ENCODE data around the gene GALM.
"Not testable (repeated sequence)": the region's sequence is repeated elsewhere in the genome, so short reads cannot be mapped to it uniquely, and the experiment has no call there.

The GALM gene

DNA sequence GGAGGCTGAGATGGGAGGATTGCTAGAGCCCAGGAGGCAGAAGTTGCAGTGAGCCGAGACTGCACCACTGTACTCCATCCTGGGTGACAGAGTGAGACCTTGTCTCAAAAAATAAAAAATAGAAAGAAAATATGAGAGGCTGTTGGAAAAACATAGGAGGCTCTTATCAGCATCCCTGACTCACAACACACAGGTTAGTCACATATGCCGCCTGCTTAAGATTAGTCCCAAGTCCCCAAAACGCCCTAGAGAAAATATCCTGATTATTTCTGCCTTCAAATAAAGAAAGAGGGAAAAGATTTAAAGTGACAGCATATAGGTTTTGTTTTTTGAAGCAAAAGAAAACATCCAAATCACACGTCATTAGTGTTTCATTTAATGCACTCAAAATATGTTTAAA lies 29.8 kb upstream of the GALM start:
- TF ChIP-seq POLR2A (IDR thresholded peaks at IDR 0.05; ENCODE audit: low read length): no peak
- no peak for TF ChIP-seq GATA1 (IDR thresholded peaks at IDR 0.05; ENCODE audit: low read depth, low read length)
- no peak for DNase-seq

DNA sequence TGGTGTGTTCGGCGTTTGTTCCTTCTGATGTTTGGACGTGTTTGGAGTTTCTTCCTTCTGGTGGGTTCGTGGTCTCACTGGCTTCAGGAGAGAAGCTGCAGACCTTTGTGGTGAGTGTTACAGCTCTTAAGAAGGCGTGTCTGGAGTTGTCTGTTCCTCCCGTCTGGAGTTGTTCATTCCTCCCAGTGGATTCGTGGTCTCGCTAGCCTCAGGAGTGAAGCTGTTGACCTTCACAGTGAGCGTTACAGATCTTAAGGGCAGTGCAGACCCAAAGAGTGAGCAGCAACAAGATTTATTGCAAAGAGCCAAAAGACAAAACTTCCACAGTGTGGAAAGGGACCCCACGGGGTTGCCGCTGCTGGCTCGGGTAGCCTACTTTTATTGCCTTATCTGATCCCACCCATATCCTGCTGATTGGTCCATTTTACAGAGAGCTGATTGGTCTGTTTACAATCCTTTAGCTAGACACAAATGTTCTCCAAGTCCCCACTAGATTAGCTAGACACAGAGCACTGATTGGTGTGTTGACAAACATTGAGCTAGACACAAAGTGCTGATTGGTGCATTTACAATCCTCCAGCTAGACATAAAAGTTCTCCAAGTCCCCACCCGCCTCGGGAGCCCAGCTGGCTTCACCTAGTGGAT lies 23.4 kb upstream of the GALM start:
- not testable (repeated sequence) for DNase-seq

DNA sequence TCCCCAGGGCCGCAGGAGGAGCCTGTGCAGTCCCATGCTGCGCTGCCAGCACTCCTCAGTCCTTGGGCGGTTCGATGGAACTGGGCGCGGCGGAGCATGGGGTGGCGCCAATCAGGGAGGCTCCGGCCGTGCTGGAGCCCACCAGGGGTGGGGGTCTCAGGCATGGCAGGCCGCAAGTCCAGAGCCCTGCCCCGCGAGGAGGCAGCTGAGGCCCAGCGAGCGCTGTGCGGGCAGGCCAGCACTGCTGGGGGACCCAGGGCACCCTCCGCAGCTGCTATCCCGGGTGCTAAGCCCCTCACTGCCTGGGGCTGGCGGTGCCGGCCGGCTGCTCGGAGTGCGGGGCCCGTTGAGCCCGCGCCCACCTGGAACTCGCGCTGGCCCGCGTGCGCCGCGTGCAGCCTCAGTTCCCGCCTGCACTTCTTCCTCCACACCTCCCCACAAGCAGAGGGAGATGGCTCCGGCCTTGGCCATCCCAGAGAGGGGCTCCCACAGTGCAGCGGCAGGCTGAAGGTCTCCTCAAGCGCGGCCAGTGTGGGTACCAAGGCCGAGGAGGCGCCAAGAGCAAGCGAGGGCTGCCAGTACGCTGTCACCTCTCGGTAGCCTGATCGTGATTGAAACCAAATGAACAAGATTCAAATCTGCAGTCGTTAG lies 22.8 kb upstream of the GALM start:
- TF ChIP-seq GATA1 (IDR thresholded peaks at IDR 0.05; ENCODE audit: low read depth, low read length) (no peak), POLR2A (IDR thresholded peaks at IDR 0.05; ENCODE audit: low read length) (no peak)
- DNase-seq: no peak

DNA sequence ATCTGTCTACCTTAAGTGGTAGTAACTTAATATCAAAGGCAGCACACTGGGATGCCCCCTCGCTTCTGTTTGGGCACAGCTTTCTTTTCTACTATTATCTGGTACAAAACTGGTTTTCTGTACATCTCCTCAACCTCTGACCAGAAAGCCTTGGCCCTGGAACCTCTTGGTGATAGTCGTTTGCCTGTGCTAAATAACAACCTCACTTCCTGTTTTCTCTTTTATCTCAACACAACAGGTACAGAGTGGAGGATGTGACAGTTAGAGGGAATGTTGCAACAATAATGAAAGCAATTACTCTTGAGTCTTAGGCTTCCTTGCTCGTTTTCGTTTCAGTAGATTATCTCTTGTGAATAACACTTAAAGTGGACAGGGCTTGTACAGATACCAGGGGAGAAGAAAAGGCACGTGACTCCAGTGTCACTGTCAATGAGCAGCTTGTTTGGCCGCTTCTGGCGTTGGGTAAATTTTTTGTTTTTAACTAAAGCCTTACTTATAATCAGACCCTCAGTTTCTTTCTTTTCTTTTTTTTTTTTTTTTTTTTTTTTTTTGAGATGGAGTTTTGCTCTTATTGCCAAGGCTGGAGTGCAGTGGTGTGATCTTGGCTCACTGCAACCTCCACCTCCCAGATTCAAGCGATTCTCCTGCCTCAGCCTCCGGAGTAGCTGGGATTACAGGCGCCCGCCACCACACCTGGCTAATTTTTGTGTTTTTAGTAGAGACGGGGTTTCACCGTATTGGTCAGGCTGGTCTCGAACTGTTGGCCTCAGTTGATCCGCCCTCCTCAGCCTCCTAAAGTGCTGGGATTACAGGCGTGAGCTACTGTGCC lies 22.0 kb upstream of the GALM start:
- DNase-seq: peak; percentile 49 to 80

DNA sequence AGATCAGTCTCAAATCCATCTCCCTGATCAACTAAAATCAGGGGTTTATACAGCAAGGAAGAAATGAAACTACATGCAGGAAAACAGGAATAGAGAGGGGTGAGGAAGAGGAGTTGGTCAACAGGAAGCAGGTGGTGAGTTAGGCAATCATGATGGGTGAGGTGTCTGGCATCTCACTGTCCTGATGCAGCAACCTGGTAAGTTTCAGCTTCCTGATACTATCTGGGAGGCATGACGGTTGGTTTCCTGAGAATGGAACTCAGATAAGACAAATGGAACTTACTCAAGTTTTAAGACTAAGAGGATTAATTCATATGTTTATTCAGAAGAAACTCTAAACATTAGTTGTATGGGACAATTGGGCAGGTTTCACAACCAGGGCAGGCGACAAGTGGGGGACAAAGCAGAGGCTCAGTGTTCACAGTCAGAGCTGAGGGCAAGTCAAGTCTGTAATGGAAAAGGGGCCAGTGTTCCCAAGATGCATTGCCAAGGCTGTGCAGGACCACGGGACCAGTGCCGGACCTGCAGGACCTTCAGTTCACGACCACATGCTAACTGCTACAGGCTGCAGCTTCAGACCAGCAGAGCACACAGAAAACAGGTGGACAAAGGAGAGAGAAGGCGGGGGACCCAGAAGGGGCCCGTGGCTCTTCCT lies 17.7 kb upstream of the GALM start:
- DNase-seq: peak in 1 of 2 experiments; percentile 13
- TF ChIP-seq GATA1 (IDR thresholded peaks at IDR 0.05; ENCODE audit: low read depth, low read length) (no peak), POLR2A (IDR thresholded peaks at IDR 0.05; ENCODE audit: low read length) (no peak)

DNA sequence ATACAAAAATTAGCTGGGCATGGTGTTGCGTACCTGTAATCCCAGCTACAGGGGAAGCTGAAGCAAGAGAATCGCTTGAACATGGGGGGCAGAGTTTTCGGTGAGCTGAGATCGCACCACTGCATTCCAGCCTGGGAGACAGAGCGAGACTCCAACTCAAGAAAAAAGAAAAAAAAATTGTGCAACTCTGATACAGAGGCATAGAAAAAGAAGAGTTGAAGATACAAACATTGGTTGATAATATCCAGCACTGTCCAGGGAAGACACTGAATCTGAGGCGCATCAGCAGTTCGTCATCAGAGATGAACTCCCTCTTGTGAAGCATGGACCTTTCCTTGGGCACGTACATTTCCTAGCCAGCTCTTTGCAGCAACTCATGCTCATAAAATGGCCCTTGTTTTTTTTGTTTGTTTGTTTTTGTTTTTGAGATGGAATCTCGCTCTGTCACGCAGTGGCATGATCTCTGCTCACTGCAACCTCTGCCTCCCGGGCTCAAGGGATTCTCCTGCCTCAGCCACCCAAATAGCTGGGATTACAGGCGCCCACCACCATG lies 16.7 kb upstream of the GALM start:
- TF ChIP-seq POLR2A (IDR thresholded peaks at IDR 0.05; ENCODE audit: low read length) (no peak), GATA1 (IDR thresholded peaks at IDR 0.05; ENCODE audit: low read depth, low read length) (no peak)
- no peak for DNase-seq

DNA sequence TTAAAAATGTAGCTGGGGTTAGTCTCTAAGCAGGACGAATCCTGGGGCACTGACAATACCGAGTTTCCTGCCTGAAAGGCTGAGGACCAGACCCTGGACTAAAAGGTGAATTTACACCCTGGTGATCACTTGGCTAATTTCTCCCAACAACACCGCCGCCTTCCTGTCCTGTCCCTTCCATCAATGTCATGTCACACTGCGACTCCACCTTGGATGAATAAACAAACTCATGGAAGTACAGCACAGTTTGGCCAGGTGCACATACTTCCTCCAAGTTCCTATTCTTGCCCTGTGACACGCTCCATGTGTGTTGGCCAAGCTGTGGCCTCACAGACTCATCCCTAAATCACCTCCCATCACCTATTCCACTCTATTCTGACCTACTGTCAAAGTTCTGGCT lies 15.9 kb upstream of the GALM start:
- no peak for TF ChIP-seq POLR2A (IDR thresholded peaks at IDR 0.05; ENCODE audit: low read length)
- no peak for TF ChIP-seq GATA1 (IDR thresholded peaks at IDR 0.05; ENCODE audit: low read depth, low read length)
- DNase-seq: no peak

DNA sequence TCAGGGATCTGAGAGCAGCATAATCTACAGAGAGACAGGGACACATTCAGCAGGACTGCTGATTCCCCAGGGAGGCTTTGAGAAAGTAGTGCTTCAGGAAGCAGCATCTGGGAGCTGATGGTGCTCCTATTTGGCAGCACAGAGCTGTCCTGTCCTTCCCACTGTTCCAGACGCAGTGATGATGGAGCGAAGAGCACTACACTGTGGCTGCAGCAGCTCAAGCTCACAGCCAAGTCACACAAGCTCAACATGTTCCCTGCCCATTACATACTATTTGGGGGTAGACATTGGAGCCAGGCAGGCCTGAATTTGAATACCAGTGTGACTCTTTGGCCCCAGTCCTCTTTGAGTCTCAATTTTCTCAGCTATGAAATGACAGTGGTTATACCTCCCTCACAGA lies 15.2 kb upstream of the GALM start:
- TF ChIP-seq GATA1 (IDR thresholded peaks at IDR 0.05; ENCODE audit: low read depth, low read length) (no peak), POLR2A (IDR thresholded peaks at IDR 0.05; ENCODE audit: low read length) (no peak)
- no peak for DNase-seq

DNA sequence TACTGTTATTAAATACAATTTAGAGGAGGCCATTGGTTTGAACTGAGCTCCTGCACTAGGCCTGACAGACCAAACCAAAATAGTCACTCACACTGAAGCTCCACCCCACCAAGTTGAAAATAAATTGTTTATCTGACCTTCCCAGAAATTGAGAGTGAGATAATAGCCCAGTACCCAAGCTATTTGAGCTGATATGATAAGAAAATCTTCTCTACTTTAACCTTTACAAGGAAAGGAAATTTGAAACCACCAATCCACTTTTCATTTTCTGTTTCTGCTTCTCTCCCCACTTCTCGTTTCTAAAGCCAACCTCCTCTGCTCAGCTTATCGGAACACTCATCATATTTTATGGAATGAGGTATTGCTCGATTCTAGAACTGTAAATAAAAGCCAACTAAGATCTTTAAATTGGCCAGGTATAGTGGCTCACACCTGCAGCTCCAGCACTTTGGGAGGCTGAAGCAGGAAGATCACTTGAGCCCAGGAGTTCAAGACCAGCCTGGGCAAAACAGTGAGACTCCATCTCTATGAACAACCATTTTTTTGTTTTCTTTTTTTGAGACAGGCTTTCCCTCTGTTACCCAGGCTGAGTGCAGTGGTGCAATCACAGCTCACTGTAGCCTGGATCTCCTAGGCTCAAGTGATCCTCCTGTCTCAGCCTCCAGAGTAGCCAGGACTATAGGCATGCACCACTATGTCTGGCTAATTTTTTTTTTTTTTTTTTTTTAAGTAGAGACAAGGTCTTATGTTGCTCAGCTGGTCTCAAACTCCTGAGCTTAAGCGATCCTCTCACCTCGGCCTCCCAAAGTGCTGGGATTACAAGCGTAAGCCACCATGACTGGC lies 13.3 kb upstream of the GALM start:
- peak; percentile 72 to 90 for DNase-seq
- TF ChIP-seq POLR2A (IDR thresholded peaks at IDR 0.05; ENCODE audit: low read length): no peak
- no peak for TF ChIP-seq GATA1 (IDR thresholded peaks at IDR 0.05; ENCODE audit: low read depth, low read length)

DNA sequence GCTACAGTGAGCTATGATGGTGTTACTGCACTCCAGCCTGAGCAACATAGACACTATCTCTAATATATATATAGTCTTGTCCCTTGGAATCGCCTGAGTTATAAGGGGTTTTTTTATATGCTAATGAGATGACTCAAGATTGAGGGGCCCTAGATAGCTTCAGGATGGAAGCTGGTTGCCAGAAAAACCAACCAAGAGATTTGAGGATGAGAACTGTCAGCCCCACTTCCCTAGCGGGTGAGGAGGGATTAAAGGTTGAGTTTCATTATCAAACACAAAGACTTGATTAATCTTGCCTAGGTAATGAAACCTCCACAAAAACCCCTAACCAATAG lies 12.6 kb upstream of the GALM start:
- DNase-seq: peak in 1 of 2 experiments; percentile 38
- TF ChIP-seq POLR2A (IDR thresholded peaks at IDR 0.05; ENCODE audit: low read length) (no peak), GATA1 (IDR thresholded peaks at IDR 0.05; ENCODE audit: low read depth, low read length) (no peak)

DNA sequence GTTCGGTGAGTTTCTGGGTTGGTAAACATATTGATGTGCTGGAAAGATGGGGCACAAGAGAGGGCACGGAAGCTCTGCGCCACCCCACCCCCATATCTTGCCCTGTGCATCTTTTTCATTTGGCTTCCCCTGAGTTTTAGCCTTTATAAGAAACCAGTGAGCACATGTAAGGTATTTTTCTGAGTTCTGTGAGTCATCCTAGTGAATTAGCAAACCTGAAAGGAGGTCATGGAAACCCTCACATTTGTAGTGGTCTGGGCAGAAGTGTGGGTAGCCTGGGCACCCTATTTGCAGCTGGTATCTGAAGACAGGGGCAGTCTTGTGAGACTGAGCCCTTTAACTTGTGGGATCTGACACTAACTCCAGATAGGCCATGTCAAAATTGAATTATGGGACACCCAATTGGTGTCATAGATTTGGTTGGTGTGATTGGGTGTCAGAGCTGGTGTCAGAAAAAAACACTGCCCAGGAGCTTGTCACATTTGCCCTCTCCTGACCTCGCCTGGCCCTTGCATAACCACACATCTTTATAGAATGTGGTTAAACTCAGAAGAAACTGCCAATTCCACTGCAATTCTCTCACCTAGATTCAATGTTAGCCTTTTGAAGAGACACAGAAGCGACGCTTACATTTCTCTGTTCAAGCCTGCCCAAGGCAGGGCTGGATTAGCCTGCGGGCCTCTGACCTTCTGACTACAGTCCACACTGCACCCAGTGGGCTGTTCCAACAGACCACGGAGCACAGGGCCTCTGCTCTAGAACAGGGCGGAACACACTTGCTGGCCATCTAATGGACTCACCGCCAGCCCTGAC lies 12.0 kb upstream of the GALM start:
- peak; percentile 40 to 42 for DNase-seq
- TF ChIP-seq GATA1 (IDR thresholded peaks at IDR 0.05; ENCODE audit: low read depth, low read length) (no peak), POLR2A (IDR thresholded peaks at IDR 0.05; ENCODE audit: low read length) (no peak)

DNA sequence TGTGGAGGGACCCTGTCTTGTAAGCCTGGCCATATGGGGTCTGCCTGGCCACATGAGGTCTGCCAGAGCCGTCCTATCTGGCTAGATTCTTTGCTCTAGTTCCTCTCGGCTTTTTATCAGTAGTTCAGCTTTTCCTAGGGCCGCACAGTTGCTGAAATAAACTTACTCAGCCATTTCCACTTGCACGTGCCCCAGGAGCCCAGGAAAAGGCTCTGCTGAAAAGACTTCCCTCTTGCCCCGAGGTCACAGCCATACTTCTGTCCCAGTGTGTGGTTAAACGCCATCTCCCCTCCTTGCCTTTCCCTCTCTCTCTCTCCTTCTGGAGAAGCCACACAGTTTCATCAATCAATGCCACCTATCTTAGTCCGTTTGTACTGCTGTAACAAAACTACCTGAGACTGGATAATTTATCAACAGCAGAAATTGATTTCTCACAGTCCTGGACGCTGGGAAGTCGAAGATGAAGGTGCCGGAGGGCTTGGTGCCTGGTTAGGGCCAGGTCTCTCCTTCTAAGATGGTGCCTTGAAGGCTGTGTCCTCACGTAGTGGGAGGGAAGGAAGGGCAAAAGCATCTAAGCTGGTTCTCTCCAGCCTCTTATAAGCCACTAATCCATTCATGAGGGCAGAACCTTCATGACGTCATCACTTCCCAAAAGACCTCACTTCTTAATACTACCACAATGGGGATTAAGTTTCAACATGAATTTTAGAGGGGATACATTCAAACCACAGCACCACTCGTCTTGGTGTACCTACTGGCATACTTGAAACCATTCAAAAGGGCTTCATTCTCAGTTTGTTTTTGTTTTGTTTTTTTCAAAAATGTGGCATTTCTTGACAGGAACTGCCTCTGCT lies 11.2 kb upstream of the GALM start:
- DNase-seq: peak in 1 of 2 experiments; percentile 32
- TF ChIP-seq POLR2A (IDR thresholded peaks at IDR 0.05; ENCODE audit: low read length) (no peak), GATA1 (IDR thresholded peaks at IDR 0.05; ENCODE audit: low read depth, low read length) (no peak)
